Heart left ventricle (tissue), 13 donors: ENCODE results near the gene CACNA2D3.

Source experiments
- CTCF ChIP-seq, 12 donors: fragments of 200-600 bp; sonication (generic) in 4 of 12; IDR thresholded peaks; one replicate each; pipeline versions ENCODE4 v1.5.0 to v1.8.0; 2018 to 2022; ENCODE audit warnings: antibody characterized with exemption in 12 of 12, mild to moderate bottlenecking in 5 of 12
- POLR2A ChIP-seq, 2 donors: fragments of 450-650 bp; IDR thresholded peaks; one replicate each; pipeline ENCODE4 v1.6.1; 2017; ENCODE audit warnings: antibody characterized with exemption in 2 of 2, mild to moderate bottlenecking in 2 of 2, moderate library complexity in 2 of 2
- donor health status: ischemic (EF 13 %, LVEDD 7.1; RV severe dilation, severe dysfunction).
- donor health status: DM: no; HTN: yes; CAD: no.
- donor health status: DM: no; HTN: no; CAD: no.
- donor health status: ischemic (EF 25% LVEDD 6.9; RV normal size, moderate dysfunction).
- donor health status: ischemic (EF 25% LVEDD 5.7; RV mildly dilated, moderate dysfunction).
- donor health status: ischemic (EF 35%, LVEDD 5.7; RV mildly dilated, moderate dysfunction).
- donor health status: nonischemic (EF 11% LVEDD 7.7; RV severe dilation, severe dysfunction).
- donor health status: DM: yes; HTN: yes; CAD: no.
- donor health status: PGD.
- donor health status: ischemic (EF 29% LVEDD 5.4; RV normal size, mild dysfunction).
- donor health status: nonischemic (EF 23%, LVEDD 6.1; RV moderate dilation, normal function).

GRCh38 chr3:54960701-54961100, 838.3 kb downstream of the CACNA2D3 start:
- no peak for TF ChIP-seq CTCF (IDR thresholded peaks at IDR 0.05)
- TF ChIP-seq POLR2A (IDR thresholded peaks at IDR 0.05), result no peak
